Activated CD8-positive, alpha-beta memory T cell treated with anti-CD3 and anti-CD28 coated beads, Interleukin-2, amount 50 U/mL, for 48 hours (primary cell): ENCODE results near the gene SMYD3.

Experiments
- DNase-seq: peaks from one replicate; pipeline ENCODE4 v3.0.0-alpha.2; 2020

SMYD3 gene

GRCh38 chr1:246162560-246162959, 344.5 kb downstream of the SMYD3 start:
- no peak for DNase-seq

GRCh38 chr1:246161626-246162025, 345.5 kb downstream of the SMYD3 start:
- no peak for DNase-seq

- DNase-seq, result no peak
Observed at GRCh38 chr1:246160905-246161304, 346.2 kb downstream of the SMYD3 start.

GRCh38 chr1:246160374-246160773, 346.7 kb downstream of the SMYD3 start:
- no peak for DNase-seq

GRCh38 chr1:246159279-246160227, 347.5 kb downstream of the SMYD3 start:
- DNase-seq, result no peak

- DNase-seq, result no peak
Observed at GRCh38 chr1:246158131-246158530, 348.9 kb downstream of the SMYD3 start.

GRCh38 chr1:246157516-246157915, 349.6 kb downstream of the SMYD3 start:
- no peak for DNase-seq

GRCh38 chr1:246156847-246157246, 350.2 kb downstream of the SMYD3 start:
- DNase-seq, result no peak

GRCh38 chr1:246155923-246156322, 351.2 kb downstream of the SMYD3 start:
- no peak for DNase-seq

GRCh38 chr1:246153796-246154212, 353.3 kb downstream of the SMYD3 start:
- no peak for DNase-seq

- DNase-seq, result no peak
Observed at GRCh38 chr1:246152986-246153431, 354.1 kb downstream of the SMYD3 start.

GRCh38 chr1:246151796-246152434, 355.2 kb downstream of the SMYD3 start:
- DNase-seq, result no peak

GRCh38 chr1:246149543-246149942, 357.5 kb downstream of the SMYD3 start:
- DNase-seq, result no peak

GRCh38 chr1:246147524-246148461, 359.3 kb downstream of the SMYD3 start:
- DNase-seq, result no peak

- DNase-seq, result no peak
Observed at GRCh38 chr1:246146804-246147523, 360.1 kb downstream of the SMYD3 start.

GRCh38 chr1:246145900-246146299, 361.2 kb downstream of the SMYD3 start:
- DNase-seq, result no peak

GRCh38 chr1:246144931-246145330, 362.1 kb downstream of the SMYD3 start:
- DNase-seq, result no peak

GRCh38 chr1:246142320-246142893, 364.7 kb downstream of the SMYD3 start:
- DNase-seq, result no peak

GRCh38 chr1:246141306-246141705, 365.8 kb downstream of the SMYD3 start:
- no peak for DNase-seq

GRCh38 chr1:246139745-246140182, 367.3 kb downstream of the SMYD3 start:
- DNase-seq, result no peak

- DNase-seq, result no peak
Observed at GRCh38 chr1:246138781-246139180, 368.3 kb downstream of the SMYD3 start.

- no peak for DNase-seq
Observed at GRCh38 chr1:246136477-246136876, 370.6 kb downstream of the SMYD3 start.
